Activated CD4-positive, alpha-beta memory T cell treated with anti-CD3 and anti-CD28 coated beads, Interleukin-2, amount 10 ng/mL, durations not matched to agents 7 days and 5 days (primary cell): ENCODE measurements around the gene ZNF618. TPM values are rescaled to one million over a fixed set of nuclear protein-coding genes. Genes with fewer than 3 reads are reported as not detected.

Experiments
- CTCF ChIA-PET: fragments of 350-600 bp; sonication (Branson Sonifier 250); formaldehyde crosslinking; loops from one replicate; lab custom pipeline; 2021; ENCODE audit warnings: antibody characterized with exemption, inconsistent platforms; lab: Charles Lee
- POLR2A ChIA-PET: fragments of 350-600 bp; sonication (Branson Sonifier 250); formaldehyde crosslinking; loops from one replicate; lab custom pipeline; 2021; ENCODE audit warnings: antibody characterized with exemption; lab: Charles Lee
- DNase-seq: peaks from one replicate; pipeline ENCODE4 v3.0.0-alpha.2; 2020
- H3K27ac Mint-ChIP-seq: one replicate; pipeline ENCODE4 v1.8.0; 2021; ENCODE audit warnings: mild to moderate bottlenecking, mixed read lengths
- H3K27me3 Mint-ChIP-seq: one replicate; pipeline ENCODE4 v1.8.0; 2021; ENCODE audit warnings: mixed read lengths
- H3K36me3 Mint-ChIP-seq: one replicate; pipeline ENCODE4 v1.8.0; 2021; ENCODE audit warnings: low read depth, mixed read lengths
- H3K4me1 Mint-ChIP-seq: one replicate; pipeline ENCODE4 v1.8.0; 2021; ENCODE audit warnings: mixed read lengths
- H3K4me3 Mint-ChIP-seq: one replicate; pipeline ENCODE4 v1.8.0; 2021; ENCODE audit warnings: mild to moderate bottlenecking, mixed read lengths
- H3K9me3 Mint-ChIP-seq: one replicate; pipeline ENCODE4 v1.8.0; 2021; ENCODE audit warnings: mixed read lengths
- total RNA-seq, 2 experiments: library from RNA; stranded (reverse); gene quantifications; one replicate each; pipeline ENCODE4 v1.2.3, GENCODE V29; 2021

ZNF618 gene, protein sequence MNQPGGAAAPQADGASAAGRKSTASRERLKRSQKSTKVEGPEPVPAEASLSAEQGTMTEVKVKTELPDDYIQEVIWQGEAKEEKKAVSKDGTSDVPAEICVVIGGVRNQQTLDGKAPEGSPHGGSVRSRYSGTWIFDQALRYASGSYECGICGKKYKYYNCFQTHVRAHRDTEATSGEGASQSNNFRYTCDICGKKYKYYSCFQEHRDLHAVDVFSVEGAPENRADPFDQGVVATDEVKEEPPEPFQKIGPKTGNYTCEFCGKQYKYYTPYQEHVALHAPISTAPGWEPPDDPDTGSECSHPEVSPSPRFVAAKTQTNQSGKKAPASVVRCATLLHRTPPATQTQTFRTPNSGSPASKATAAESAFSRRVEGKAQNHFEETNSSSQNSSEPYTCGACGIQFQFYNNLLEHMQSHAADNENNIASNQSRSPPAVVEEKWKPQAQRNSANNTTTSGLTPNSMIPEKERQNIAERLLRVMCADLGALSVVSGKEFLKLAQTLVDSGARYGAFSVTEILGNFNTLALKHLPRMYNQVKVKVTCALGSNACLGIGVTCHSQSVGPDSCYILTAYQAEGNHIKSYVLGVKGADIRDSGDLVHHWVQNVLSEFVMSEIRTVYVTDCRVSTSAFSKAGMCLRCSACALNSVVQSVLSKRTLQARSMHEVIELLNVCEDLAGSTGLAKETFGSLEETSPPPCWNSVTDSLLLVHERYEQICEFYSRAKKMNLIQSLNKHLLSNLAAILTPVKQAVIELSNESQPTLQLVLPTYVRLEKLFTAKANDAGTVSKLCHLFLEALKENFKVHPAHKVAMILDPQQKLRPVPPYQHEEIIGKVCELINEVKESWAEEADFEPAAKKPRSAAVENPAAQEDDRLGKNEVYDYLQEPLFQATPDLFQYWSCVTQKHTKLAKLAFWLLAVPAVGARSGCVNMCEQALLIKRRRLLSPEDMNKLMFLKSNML
- total RNA-seq: under 1 TPM; 0.15 to 0.25 TPM

DNA sequence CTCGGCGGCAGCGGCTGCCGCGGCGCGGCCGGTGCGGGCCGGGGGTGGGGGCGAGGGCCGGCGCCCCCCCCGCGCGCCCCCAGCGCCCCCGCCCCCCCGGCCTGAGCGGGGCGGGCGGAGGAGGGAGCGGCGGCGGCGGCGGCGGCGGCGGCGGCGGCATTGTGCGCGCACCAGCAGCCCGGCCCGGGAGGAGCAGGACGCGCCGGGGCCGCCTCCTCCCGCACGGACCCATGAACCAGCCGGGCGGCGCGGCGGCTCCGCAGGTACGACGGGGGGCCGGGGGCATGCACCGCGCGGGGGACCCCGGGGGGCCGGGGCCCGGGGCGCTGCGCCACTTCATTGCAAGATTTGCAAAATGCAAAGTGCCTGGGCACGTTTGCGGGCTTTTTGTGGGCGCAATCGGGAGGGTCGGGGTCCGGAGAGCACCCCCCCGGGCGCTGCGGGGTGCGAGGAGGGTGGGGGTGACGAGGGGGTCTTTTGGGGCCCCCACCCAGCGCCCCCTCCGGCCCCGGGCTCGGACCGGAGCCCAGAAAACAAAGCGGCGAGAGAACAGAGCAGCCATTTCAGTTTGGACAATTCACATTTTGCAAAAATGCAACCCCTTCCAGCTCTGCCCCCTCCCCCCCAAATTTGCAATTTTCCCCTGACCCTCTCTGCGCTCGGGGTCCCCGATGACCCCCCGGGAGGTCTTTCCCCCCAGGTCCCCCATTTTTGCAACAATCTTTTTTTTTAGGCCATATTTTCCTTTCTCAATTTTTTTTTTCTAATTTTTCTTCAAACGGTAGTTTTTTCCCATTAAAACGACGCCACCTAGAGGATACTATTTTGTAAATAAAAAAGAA lies at the start of gene ZNF618:
ZNF618 (plus strand) TSS at position 159 of the 842 bp plus-strand sequence; CDS start at position 231, 72 bp downstream.
- POLR2A ChIA-PET: interaction anchor here (0.6 kb wide), 1 partner anchor 265 kb away, joined by 3 read pairs; no protein-coding TSS in a partner anchor
- CTCF ChIA-PET: interaction anchor here (0.7 kb wide), 1 partner anchor 617 kb away, joined by 3 read pairs; no protein-coding TSS in a partner anchor
- Mint-ChIP-seq H3K4me1 (peaks cover 7% of the 10 kb centered on the region), H3K36me3 (no peaks in the 10 kb centered on the region), H3K9me3 (no peaks in the 10 kb centered on the region), H3K4me3 (peak within 1 kb of the TSS; percentile 77), H3K27ac (no peak within 1 kb of the TSS), H3K27me3 (peaks cover 24% of the 10 kb centered on the region)
- DNase-seq: no peak

DNA sequence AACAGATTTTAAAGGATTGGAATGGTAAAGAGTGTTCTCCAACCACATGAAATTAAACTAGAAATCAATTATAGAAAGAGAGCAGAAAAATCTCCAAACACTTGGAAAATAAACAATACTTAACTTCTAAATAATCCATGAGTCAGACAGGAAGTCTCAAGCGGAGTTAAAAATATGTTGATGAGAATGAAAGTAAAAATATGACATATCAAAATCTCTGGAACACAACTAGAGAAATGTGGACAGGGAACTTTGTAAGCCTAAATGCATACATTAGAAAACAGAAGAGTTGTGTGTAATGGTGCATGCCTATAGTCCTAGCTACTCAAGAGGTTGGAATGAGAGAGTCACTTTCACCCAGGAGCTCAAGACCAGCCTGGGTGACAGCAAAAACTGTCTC lies 47.9 kb upstream of the ZNF618 start:
- Mint-ChIP-seq H3K9me3 (peaks cover 4% of the 10 kb centered on the region), H3K4me3 (no peak overlapping the region), H3K4me1 (peaks cover 2% of the 10 kb centered on the region), H3K27ac (no peak overlapping the region), H3K36me3 (no peaks in the 10 kb centered on the region), H3K27me3 (peaks cover 16% of the 10 kb centered on the region)
- POLR2A ChIA-PET: no interaction called here
- DNase-seq: no peak
- CTCF ChIA-PET: no interaction called here

DNA sequence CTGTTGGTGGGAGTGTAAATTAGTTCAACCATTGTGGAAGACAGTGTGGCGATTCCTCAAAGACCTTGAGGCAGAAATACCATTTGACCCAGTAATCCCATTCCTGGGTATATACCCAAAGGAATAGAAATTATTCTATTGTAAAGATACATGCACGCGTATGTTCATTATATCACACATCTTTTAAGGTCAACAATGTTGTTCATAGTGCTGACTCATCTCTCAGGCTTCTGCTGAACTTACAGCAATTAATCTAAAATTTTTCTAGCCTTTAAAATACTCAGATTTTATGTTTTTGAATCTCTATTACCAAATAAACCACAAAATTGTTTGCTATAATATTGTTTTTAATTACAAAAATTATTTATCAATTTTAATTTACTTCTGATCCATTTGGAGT lies 38.8 kb upstream of the ZNF618 start:
- DNase-seq: no peak
- no peaks in the 10 kb centered on the region for H3K9me3 Mint-ChIP-seq
- H3K4me1 Mint-ChIP-seq: no peaks in the 10 kb centered on the region
- POLR2A ChIA-PET: no interaction called here
- no peak overlapping the region for H3K27ac Mint-ChIP-seq
- peaks cover 14% of the 10 kb centered on the region for H3K27me3 Mint-ChIP-seq
- H3K36me3 Mint-ChIP-seq: no peaks in the 10 kb centered on the region
- H3K4me3 Mint-ChIP-seq: no peak overlapping the region
- CTCF ChIA-PET: no interaction called here

DNA sequence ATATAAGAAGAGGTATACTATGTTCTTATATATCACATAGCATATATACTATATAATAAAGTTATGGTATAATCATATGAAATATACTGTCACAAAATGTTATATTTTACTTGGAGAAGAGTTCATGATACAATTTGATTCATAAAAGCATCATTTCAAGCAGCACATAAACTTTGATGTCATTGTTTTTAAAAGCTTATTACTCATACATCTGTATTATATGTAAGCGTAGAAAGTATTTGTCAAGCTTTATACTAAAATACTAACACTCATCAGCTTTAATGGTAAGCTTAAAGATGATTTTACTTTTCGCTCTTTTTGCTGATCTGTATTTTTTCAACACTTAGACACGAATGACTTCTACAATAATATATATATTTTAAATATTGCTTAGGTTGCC lies 34.0 kb upstream of the ZNF618 start:
- no peak for DNase-seq
- ChIA-PET CTCF (no interaction called here), POLR2A (no interaction called here)
- peaks cover 1% of the 10 kb centered on the region for H3K27me3 Mint-ChIP-seq
- H3K9me3 Mint-ChIP-seq: no peaks in the 10 kb centered on the region
- no peaks in the 10 kb centered on the region for H3K36me3 Mint-ChIP-seq
- no peak overlapping the region for H3K4me3 Mint-ChIP-seq
- H3K27ac Mint-ChIP-seq: no peak overlapping the region
- H3K4me1 Mint-ChIP-seq: no peaks in the 10 kb centered on the region

DNA sequence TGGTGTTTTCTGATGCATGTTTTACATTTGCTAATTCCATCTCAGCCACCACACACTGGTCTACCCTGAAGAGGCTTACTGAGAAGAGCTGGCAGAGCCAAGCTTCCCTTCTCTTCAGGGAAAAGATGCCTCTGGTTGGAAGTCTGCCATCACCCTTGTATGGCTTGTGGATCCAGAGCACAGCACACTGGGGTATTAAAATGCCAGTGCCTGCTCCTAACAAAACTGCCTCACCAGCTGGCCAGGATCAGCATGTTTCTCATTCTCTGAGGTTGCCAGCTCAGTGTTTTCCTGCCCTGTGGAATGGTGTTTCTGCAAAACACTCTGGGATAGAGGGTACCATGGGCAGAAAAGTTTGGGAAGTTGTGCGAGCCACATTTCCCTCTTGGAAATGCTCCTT lies 31.6 kb upstream of the ZNF618 start:
- POLR2A ChIA-PET: no interaction called here
- H3K4me1 Mint-ChIP-seq: no peaks in the 10 kb centered on the region
- CTCF ChIA-PET: no interaction called here
- no peak overlapping the region for H3K4me3 Mint-ChIP-seq
- no peaks in the 10 kb centered on the region for H3K27me3 Mint-ChIP-seq
- no peak for DNase-seq
- H3K9me3 Mint-ChIP-seq: no peaks in the 10 kb centered on the region
- H3K27ac Mint-ChIP-seq: no peak overlapping the region
- H3K36me3 Mint-ChIP-seq: no peaks in the 10 kb centered on the region

DNA sequence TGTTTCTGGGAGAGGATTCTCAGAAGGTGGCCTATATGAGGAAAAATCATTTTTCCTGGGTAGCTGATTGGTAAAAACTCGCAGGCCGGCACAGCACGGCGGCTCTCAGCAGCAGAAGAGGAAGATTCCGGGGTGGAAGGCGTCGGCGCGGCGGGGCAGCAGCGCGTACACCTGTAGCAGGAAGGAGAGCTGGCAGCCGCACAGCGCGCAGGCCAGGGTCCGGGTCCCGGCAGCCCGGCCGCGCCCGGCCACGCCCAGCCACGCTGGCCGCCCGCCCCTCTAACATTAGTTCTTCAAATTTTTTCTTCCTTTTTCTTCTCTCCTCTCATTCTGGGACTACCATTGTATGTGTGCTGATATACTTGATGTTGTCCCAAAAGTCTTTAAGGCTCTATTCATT lies 24.8 kb upstream of the ZNF618 start:
- Mint-ChIP-seq H3K4me3 (no peak overlapping the region), H3K4me1 (no peaks in the 10 kb centered on the region), H3K27ac (no peak overlapping the region), H3K27me3 (peaks cover 4% of the 10 kb centered on the region), H3K9me3 (peaks cover 5% of the 10 kb centered on the region), H3K36me3 (no peaks in the 10 kb centered on the region)
- DNase-seq: no peak
- ChIA-PET POLR2A (no interaction called here), CTCF (no interaction called here)

DNA sequence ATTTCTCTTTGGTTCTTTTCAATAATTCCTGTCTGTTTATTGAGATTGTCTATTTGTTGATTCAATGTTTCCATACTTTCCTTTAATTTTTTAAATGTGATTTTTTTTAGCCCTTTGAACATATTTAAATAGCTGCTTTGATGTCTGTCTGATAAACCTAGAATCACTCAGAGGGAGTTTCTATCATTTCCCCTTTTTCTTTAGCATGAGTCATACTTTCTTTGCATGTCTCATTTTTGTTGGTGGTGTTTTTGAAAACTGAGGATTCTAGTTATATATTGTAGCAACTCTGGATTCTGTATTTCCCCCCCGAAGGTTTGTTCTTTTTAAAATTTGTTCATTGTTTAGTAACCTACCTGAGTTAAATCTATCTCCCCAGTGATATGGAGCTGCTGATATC lies 24.2 kb upstream of the ZNF618 start:
- POLR2A ChIA-PET: no interaction called here
- H3K36me3 Mint-ChIP-seq: no peaks in the 10 kb centered on the region
- DNase-seq: no peak
- H3K4me1 Mint-ChIP-seq: no peaks in the 10 kb centered on the region
- CTCF ChIA-PET: no interaction called here
- no peak overlapping the region for H3K27ac Mint-ChIP-seq
- peaks cover 5% of the 10 kb centered on the region for H3K9me3 Mint-ChIP-seq
- no peak overlapping the region for H3K4me3 Mint-ChIP-seq
- peaks cover 4% of the 10 kb centered on the region for H3K27me3 Mint-ChIP-seq

DNA sequence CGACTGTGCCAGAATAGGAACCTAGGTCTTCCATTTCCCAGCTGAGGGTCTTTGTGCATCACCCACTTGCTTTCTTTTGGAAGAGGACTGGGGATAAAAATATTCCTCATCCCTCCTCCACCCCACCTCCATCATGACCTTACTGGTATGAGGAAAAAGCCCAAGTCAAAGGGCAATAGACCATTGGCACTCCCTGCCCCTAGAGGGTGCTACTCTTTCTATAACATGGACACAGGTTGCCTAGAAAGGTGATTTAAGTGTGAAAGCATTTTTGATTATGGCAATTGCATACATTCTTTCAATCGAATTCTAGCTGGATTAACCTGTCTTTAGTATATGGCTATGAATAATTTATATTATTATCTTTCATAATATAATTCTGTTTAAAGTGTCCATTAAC lies 22.8 kb upstream of the ZNF618 start:
- Mint-ChIP-seq H3K4me3 (no peak overlapping the region), H3K27ac (no peak overlapping the region), H3K4me1 (no peaks in the 10 kb centered on the region), H3K27me3 (peaks cover 5% of the 10 kb centered on the region), H3K36me3 (no peaks in the 10 kb centered on the region), H3K9me3 (peaks cover 5% of the 10 kb centered on the region)
- POLR2A ChIA-PET: no interaction called here
- CTCF ChIA-PET: interaction anchor here (1.4 kb wide), 1 partner anchor 8 kb away, joined by 3 read pairs; no protein-coding TSS in a partner anchor
- DNase-seq: no peak

DNA sequence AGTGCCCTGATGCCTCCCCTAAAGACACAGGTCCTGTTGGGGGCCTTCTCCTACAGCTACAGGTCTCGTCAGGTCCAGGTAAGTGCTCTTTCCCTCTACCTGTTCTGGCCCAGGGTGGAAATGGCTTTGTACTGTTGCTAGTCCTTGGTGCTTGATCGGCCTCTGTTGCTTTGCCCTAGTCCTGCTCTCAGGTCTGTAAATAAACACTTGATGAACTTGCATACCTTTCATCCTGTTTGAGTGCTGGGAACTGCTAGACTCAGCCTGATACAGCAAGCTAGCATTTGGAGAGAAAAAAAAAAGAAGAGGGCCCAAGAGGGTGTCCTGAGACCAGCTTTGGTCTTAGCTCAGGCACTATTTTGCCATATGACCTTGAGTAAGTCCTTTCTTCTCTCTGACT lies 21.8 kb upstream of the ZNF618 start:
- Mint-ChIP-seq H3K4me1 (no peaks in the 10 kb centered on the region), H3K27me3 (peaks cover 5% of the 10 kb centered on the region), H3K4me3 (no peak overlapping the region), H3K9me3 (peaks cover 5% of the 10 kb centered on the region), H3K27ac (no peak overlapping the region), H3K36me3 (no peaks in the 10 kb centered on the region)
- CTCF ChIA-PET: no interaction called here
- POLR2A ChIA-PET: no interaction called here
- no peak for DNase-seq

DNA sequence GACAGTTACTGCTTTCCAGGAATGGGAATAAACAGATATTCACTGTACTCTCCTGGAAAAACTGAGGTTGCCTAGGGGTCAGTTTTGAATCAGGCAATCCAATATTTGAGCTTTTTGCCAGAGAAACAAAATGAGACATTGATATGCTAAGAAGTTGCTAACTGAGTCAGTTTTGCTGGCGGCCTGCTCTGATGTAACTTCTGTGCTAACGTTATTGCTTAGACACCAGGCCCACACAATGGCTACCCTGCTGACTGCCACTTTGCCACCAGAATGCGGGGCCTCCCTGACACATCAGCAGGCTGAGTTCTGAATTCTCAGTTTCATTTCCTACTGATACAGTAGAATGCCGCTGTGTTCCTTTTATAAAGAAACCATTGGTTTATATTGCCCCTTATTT lies 18.2 kb upstream of the ZNF618 start:
- ChIA-PET POLR2A (no interaction called here), CTCF (interaction anchor here (0.9 to 1.4 kb wide), 2 partner anchors 9 kb away, joined by 3 to 4 read pairs; no protein-coding TSS in a partner anchor)
- Mint-ChIP-seq H3K36me3 (no peaks in the 10 kb centered on the region), H3K27me3 (peaks cover 14% of the 10 kb centered on the region), H3K27ac (no peak overlapping the region), H3K4me3 (no peak overlapping the region), H3K4me1 (no peaks in the 10 kb centered on the region), H3K9me3 (no peaks in the 10 kb centered on the region)
- no peak for DNase-seq

DNA sequence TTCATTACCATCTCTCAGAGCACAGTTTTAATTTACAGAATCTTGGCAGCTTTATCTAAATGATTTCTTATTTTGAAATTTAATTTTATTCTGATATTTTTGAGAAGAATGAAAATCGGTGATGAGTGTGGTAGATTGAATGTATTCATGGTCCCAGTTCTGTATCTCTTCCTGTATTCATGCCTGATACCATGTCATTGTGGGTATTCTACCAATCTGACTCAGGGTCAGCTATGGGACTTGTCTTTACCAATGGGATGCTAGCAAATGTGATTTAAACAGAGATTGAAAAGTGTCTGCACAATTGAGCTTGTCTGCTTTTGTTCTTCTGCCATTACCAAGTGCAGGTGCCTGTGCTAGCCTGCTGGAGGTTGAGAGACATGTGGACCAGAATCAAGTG lies 17.8 kb upstream of the ZNF618 start:
- CTCF ChIA-PET: interaction anchor here (0.9 kb wide), 1 partner anchor 9 kb away, joined by 4 read pairs; no protein-coding TSS in a partner anchor

DNA sequence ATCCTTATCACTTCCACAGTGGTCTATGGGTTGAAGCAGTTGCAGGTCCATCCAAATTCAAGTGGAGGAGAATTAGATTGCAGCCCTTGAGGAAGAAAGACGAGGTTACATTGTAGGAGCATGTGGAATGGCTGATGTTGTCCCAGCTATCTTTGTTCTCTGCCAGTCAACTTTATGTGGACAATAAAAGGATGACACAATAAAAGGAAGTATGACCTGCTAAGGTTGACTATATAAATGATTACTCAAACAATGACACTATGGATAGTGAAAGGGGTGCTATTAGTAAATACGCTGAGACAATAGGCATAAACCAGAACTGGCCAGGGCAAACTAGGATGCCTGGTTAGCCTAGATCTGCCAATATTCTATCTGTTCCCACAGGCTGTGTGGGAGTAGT lies 12.8 kb upstream of the ZNF618 start:
- ChIA-PET CTCF (no interaction called here), POLR2A (no interaction called here)
- no peaks in the 10 kb centered on the region for H3K36me3 Mint-ChIP-seq
- no peak for DNase-seq
- H3K27ac Mint-ChIP-seq: no peak overlapping the region
- no peaks in the 10 kb centered on the region for H3K4me1 Mint-ChIP-seq
- H3K4me3 Mint-ChIP-seq: no peak overlapping the region
- no peaks in the 10 kb centered on the region for H3K9me3 Mint-ChIP-seq
- peaks cover 22% of the 10 kb centered on the region for H3K27me3 Mint-ChIP-seq

More for the DNA sequence above, 17.8 kb upstream of the ZNF618 start:
- DNase-seq: no peak
- H3K4me1 Mint-ChIP-seq: no peaks in the 10 kb centered on the region
- H3K9me3 Mint-ChIP-seq: no peaks in the 10 kb centered on the region
- no peak overlapping the region for H3K4me3 Mint-ChIP-seq
- H3K36me3 Mint-ChIP-seq: no peaks in the 10 kb centered on the region
- H3K27me3 Mint-ChIP-seq: peaks cover 15% of the 10 kb centered on the region
- no peak overlapping the region for H3K27ac Mint-ChIP-seq
- POLR2A ChIA-PET: no interaction called here
